ENCODE data around the gene PPID.

DNA sequence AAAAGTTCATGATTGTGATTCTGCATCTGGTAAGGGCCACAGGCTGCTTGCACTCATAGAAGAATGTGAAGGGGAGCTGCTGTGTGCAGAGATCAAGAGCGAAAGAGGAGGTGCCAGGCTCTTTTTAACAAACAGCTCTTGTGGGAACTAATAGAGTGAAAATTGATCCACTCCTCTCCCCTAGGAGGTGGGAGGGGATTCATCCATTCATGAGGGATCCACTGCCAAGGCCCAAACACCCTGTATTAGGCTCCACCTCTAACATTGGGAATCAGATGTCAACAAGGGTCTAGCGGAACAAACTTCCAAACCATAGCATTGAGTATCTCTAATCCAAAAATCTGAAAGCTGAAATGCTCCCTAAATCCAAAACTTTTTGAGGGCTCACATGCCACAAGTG is 16.4 kb upstream of the PPID start:
- TF ChIP-seq, protein P1, sequence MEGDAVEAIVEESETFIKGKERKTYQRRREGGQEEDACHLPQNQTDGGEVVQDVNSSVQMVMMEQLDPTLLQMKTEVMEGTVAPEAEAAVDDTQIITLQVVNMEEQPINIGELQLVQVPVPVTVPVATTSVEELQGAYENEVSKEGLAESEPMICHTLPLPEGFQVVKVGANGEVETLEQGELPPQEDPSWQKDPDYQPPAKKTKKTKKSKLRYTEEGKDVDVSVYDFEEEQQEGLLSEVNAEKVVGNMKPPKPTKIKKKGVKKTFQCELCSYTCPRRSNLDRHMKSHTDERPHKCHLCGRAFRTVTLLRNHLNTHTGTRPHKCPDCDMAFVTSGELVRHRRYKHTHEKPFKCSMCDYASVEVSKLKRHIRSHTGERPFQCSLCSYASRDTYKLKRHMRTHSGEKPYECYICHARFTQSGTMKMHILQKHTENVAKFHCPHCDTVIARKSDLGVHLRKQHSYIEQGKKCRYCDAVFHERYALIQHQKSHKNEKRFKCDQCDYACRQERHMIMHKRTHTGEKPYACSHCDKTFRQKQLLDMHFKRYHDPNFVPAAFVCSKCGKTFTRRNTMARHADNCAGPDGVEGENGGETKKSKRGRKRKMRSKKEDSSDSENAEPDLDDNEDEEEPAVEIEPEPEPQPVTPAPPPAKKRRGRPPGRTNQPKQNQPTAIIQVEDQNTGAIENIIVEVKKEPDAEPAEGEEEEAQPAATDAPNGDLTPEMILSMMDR (conservative IDR thresholded peaks at IDR 0.05) = no peak
- no peak for TF ChIP-seq EZH2 (IDR thresholded peaks at IDR 0.05; ENCODE audit: low read depth)
